ENCODE data around the gene MORC2.

MORC2 gene

GRCh38 chr22:30919973-30920372 is 48.6 kb downstream of the MORC2 start:
- TF ChIP-seq EZH2phosphoT487 (IDR thresholded peaks at IDR 0.05; ENCODE audit: low read length) = no peak
- no peak for TF ChIP-seq EZH2 (optimal IDR thresholded peaks at IDR 0.05; ENCODE audit: low read depth, low read length)
- no peak for TF ChIP-seq CTCF (IDR thresholded peaks at IDR 0.05; ENCODE audit: low read length)
- no peaks in the 10 kb centered on the region for H3K9me2 ChIP-seq (replicated peaks; ENCODE audit: insufficient read depth, low read length)

GRCh38 chr22:30918761-30919160 is 49.8 kb downstream of the MORC2 start:
- Histone ChIP-seq H3K9me3 (replicated peaks; ENCODE audit: insufficient read depth, low read length) (no peaks in the 10 kb centered on the region), H3K79me2 (ENCODE audit: low read length) (no peaks in the 10 kb centered on the region), H4K20me1 (ENCODE audit: insufficient read depth, low read length) (no peaks in the 10 kb centered on the region), H2AFZ (ENCODE audit: low read length) (no peak overlapping the region), H3K4me1 (ENCODE audit: low read length) (no peaks in the 10 kb centered on the region), H3K4me2 (ENCODE audit: low read depth, low read length) (no peak overlapping the region), H3K36me3 (replicated peaks; ENCODE audit: insufficient read depth, low read length) (no peaks in the 10 kb centered on the region), H3K9ac (ENCODE audit: low read length) (no peak overlapping the region), H3F3A (ENCODE audit: insufficient read depth, low read length) (no peaks in the 10 kb centered on the region), H3K9me2 (replicated peaks; ENCODE audit: insufficient read depth, low read length) (no peaks in the 10 kb centered on the region), H3K27ac (ENCODE audit: low read length) (no peak overlapping the region), H3K27me3 (replicated peaks; ENCODE audit: insufficient read depth, low read length) (no peaks in the 10 kb centered on the region), H3K4me3 (ENCODE audit: low read length) (no peak overlapping the region)
- TF ChIP-seq EZH2 (optimal IDR thresholded peaks at IDR 0.05; ENCODE audit: low read depth, low read length) = no peak
- no peak for TF ChIP-seq EZH2phosphoT487 (IDR thresholded peaks at IDR 0.05; ENCODE audit: low read length)
- no peak for TF ChIP-seq CTCF (IDR thresholded peaks at IDR 0.05; ENCODE audit: low read length)
- DNase-seq = no peak

More at GRCh38 chr22:30919973-30920372, 48.6 kb downstream of the MORC2 start:
- no peak for DNase-seq
- Histone ChIP-seq H3K9me3 (replicated peaks; ENCODE audit: insufficient read depth, low read length) (no peaks in the 10 kb centered on the region), H3K36me3 (replicated peaks; ENCODE audit: insufficient read depth, low read length) (no peaks in the 10 kb centered on the region), H3K4me1 (ENCODE audit: low read length) (no peaks in the 10 kb centered on the region), H3K4me3 (ENCODE audit: low read length) (no peak overlapping the region), H3K4me2 (ENCODE audit: low read depth, low read length) (no peak overlapping the region), H3K27me3 (replicated peaks; ENCODE audit: insufficient read depth, low read length) (no peaks in the 10 kb centered on the region), H2AFZ (ENCODE audit: low read length) (no peak overlapping the region), H4K20me1 (ENCODE audit: insufficient read depth, low read length) (no peaks in the 10 kb centered on the region), H3K27ac (ENCODE audit: low read length) (no peak overlapping the region), H3F3A (ENCODE audit: insufficient read depth, low read length) (no peaks in the 10 kb centered on the region), H3K9ac (ENCODE audit: low read length) (no peak overlapping the region), H3K79me2 (ENCODE audit: low read length) (no peaks in the 10 kb centered on the region)

GRCh38 chr22:30910358-30910757 is 58.2 kb downstream of the MORC2 start:
- no peak for DNase-seq
- Histone ChIP-seq H3K27ac (ENCODE audit: low read length) (no peak overlapping the region), H3K36me3 (replicated peaks; ENCODE audit: insufficient read depth, low read length) (no peaks in the 10 kb centered on the region), H3K79me2 (ENCODE audit: low read length) (no peaks in the 10 kb centered on the region), H3K4me2 (ENCODE audit: low read depth, low read length) (no peak overlapping the region), H2AFZ (ENCODE audit: low read length) (no peak overlapping the region), H3K9me2 (replicated peaks; ENCODE audit: insufficient read depth, low read length) (no peaks in the 10 kb centered on the region), H3K9me3 (replicated peaks; ENCODE audit: insufficient read depth, low read length) (no peaks in the 10 kb centered on the region), H3K4me1 (ENCODE audit: low read length) (no peaks in the 10 kb centered on the region), H4K20me1 (ENCODE audit: insufficient read depth, low read length) (no peaks in the 10 kb centered on the region), H3K9ac (ENCODE audit: low read length) (no peak overlapping the region), H3K4me3 (ENCODE audit: low read length) (no peak overlapping the region), H3K27me3 (replicated peaks; ENCODE audit: insufficient read depth, low read length) (no peaks in the 10 kb centered on the region), H3F3A (ENCODE audit: insufficient read depth, low read length) (no peaks in the 10 kb centered on the region)
- TF ChIP-seq EZH2phosphoT487 (IDR thresholded peaks at IDR 0.05; ENCODE audit: low read length) = no peak
- TF ChIP-seq CTCF (IDR thresholded peaks at IDR 0.05; ENCODE audit: low read length) = no peak
- TF ChIP-seq EZH2 (optimal IDR thresholded peaks at IDR 0.05; ENCODE audit: low read depth, low read length) = no peak

Measured in MM.1S (cell line).